Lower lobe of right lung (tissue), 2 donors: Measurements from ENCODE around the gene BAAT. TPM values are rescaled to one million over a fixed set of nuclear protein-coding genes. Genes with fewer than 3 reads are reported as not detected.

Experiments
- ATAC-seq, 2 donors: fragments of 200-7000 bp; cut with Tn5 transposase; one replicate each; pipeline ENCODE4 v1.9.1; 2020 to 2022; ENCODE audit warnings: mild to moderate bottlenecking in 2 of 2, moderate library complexity in 2 of 2
- DNase-seq: peaks from one replicate; pipeline ENCODE4 v3.0.0-alpha.2; 2020
- H3K27ac ChIP-seq: fragments of 200-600 bp; one replicate; pipeline ENCODE4 v1.8.0; 2022
- H3K27me3 ChIP-seq: fragments of 200-600 bp; one replicate; pipeline ENCODE4 v1.8.0; 2022; ENCODE audit warnings: low read depth
- H3K36me3 ChIP-seq: fragments of 200-600 bp; one replicate; pipeline ENCODE4 v1.8.0; 2022; ENCODE audit warnings: mild to moderate bottlenecking
- H3K4me1 ChIP-seq: fragments of 200-600 bp; one replicate; pipeline ENCODE4 v1.8.0; 2022
- H3K4me3 ChIP-seq: fragments of 200-600 bp; one replicate; pipeline ENCODE4 v1.8.0; 2022; ENCODE audit warnings: mild to moderate bottlenecking
- H3K9me3 ChIP-seq: fragments of 200-600 bp; one replicate; pipeline ENCODE4 v1.8.0; 2022
- CTCF ChIP-seq: fragments of 200-600 bp; IDR thresholded peaks from one replicate; pipeline ENCODE4 v1.8.0; 2022; ENCODE audit warnings: antibody characterized with exemption, mild to moderate bottlenecking
- intact Hi-C: fragments of 100-400 bp; cut with DNase I; formaldehyde crosslinking; loops from one replicate; pipeline ENCODE4 v1.11.0; 2022
- total RNA-seq: library from RNA; stranded (reverse); fragmentation: NEBNext Ultra II Directional; extraction: Animal tissue kit (Norgen Biotek cat#: 25700); gene quantifications from one replicate; pipeline ENCODE4 v1.2.1, GENCODE V29; 2021
- donor health status: DM: no; HTN: yes; CAD: no; lungs with severe emphysema.

The BAAT gene
- total RNA-seq, 1 donor from 2014 or later, result not detected

DNA sequence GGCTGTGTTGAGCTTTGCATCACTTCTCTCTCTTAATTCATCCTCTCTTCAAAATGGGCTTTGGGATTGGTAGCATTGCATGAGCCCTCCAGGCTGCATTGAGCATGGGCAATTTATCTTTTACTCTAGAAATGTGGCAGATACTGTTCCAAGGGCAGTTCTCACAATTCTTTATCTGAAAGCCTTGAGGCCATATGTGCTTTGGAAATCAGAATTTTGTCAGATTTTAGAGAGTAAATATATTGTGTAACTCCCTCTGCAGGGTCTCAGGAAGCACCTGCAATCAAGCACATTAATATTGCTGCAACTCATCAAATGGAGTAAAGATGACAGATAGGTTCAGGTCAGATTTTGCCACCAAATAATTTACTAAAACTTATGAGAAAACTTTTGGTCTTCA is 33.2 kb upstream of the BAAT start:
- ATAC-seq (no peak), DNase-seq (no peak)
- Histone ChIP-seq H3K9me3 (peaks cover 52% of the 10 kb centered on the region), H3K4me1 (no peaks in the 10 kb centered on the region), H3K4me3 (no peak overlapping the region), H3K27ac (no peak overlapping the region), H3K27me3 (no peaks in the 10 kb centered on the region), H3K36me3 (no peaks in the 10 kb centered on the region)
- TF ChIP-seq CTCF, result no peak
- intact Hi-C loops, result no loop called here

DNA sequence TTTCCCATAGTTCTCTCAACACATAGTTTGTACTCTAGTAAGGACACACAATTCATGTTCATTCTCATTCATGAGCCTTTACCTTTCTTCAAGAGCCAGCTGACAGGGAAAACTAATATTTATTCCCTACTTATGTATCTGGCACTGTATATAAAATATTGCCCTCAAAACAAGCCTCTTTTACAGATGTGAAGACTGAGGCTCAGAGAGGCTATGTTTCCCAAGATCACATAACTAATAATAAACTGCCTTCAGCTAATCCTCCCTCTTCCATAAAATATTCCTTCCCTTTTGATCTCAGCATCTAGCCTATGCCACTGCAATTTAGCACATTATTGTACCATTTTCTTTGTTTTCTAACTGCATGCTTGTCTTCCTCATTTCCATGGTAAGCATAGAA is 32.6 kb upstream of the BAAT start:
- no peaks in the 10 kb centered on the region for H3K36me3 ChIP-seq
- ATAC-seq (no peak), DNase-seq (no peak)
- H3K27ac ChIP-seq, result no peak overlapping the region
- H3K27me3 ChIP-seq, result no peaks in the 10 kb centered on the region
- H3K4me1 ChIP-seq, result no peaks in the 10 kb centered on the region
- TF ChIP-seq CTCF, result no peak
- H3K4me3 ChIP-seq, result no peak overlapping the region
- peaks cover 58% of the 10 kb centered on the region for H3K9me3 ChIP-seq
- intact Hi-C loops, result no loop called here

- H3K36me3 ChIP-seq, result no peaks in the 10 kb centered on the region
- intact Hi-C loops, result no loop called here
- H3K4me1 ChIP-seq, result no peaks in the 10 kb centered on the region
- no peak for ATAC-seq
- TF ChIP-seq CTCF, result no peak
- no peak for DNase-seq
- H3K4me3 ChIP-seq, result no peak overlapping the region
- H3K27ac ChIP-seq, result no peak overlapping the region
- no peaks in the 10 kb centered on the region for H3K27me3 ChIP-seq
- H3K9me3 ChIP-seq, result peaks cover 76% of the 10 kb centered on the region
Measured at GRCh38 chr9:101415578-101415977, 30.8 kb upstream of the BAAT start.

DNA sequence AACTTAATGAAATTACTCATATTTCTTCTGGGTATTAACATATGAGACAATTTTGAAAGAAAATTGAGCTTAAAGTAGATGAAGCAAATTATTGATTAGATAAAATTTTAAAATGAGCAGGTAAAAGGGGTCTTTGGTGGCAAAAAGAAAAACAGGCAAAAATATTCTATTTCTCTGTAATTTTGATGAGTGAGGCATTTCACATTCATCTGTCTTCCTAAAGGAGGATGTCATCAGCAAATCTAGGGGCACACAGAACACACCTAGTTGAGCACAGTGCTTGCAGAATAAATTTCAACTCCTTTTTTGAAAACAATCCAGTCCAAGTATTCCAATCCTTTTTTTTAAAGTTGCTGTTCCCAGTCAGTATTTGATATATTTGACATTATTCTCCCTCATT is 30.0 kb upstream of the BAAT start:
- Histone ChIP-seq H3K27me3 (no peaks in the 10 kb centered on the region), H3K4me3 (no peak overlapping the region), H3K27ac (no peak overlapping the region), H3K36me3 (no peaks in the 10 kb centered on the region), H3K4me1 (no peaks in the 10 kb centered on the region), H3K9me3 (peaks cover 84% of the 10 kb centered on the region)
- TF ChIP-seq CTCF, result no peak
- no peak for DNase-seq
- ATAC-seq, result no peak
- intact Hi-C loops, result no loop called here

DNA sequence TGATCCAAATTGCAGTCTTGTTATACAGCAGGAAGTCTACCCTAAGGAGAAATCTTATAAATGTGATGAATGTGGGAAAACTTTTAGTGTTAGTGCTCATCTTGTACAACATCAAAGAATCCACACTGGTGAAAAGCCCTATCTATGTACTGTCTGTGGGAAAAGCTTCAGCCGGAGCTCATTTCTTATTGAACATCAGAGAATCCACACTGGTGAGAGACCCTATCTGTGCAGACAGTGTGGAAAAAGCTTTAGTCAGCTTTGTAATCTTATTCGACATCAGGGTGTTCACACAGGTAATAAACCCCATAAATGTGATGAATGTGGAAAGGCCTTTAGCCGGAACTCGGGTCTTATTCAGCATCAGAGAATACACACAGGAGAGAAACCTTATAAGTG is 24.3 kb upstream of the BAAT start:
- DNase-seq (no peak), ATAC-seq (no peak)
- TF ChIP-seq CTCF, result no peak
- H3K27me3 ChIP-seq, result no peaks in the 10 kb centered on the region
- H3K27ac ChIP-seq, result no peak overlapping the region
- intact Hi-C loops, result no loop called here
- peaks cover 98% of the 10 kb centered on the region for H3K9me3 ChIP-seq
- H3K4me3 ChIP-seq, result no peak overlapping the region
- peaks cover 42% of the 10 kb centered on the region for H3K36me3 ChIP-seq
- H3K4me1 ChIP-seq, result no peaks in the 10 kb centered on the region
